ENCODE data around the gene CD44.
A peak's percentile ranks its signal among the peaks of the same experiment; 100 is the strongest.

CD44 gene

GRCh38 chr11:35144806-35145205, 5.8 kb downstream of the CD44 start:
- Histone ChIP-seq H3K4me1 (ENCODE audit: control insufficient read depth in 5 of 5, insufficient read depth in 5 of 5, low read length in 5 of 5) (peaks cover 2 to 45% (median 24%) of the 10 kb centered on the region in 5 donors), H3K4me3 (ENCODE audit: low read depth in 1 of 5, low read length in 5 of 5) (peak overlapping the region in 2 of 5 donors; percentile 18 to 42), H3K27ac (ENCODE audit: low read depth, low read length) (no peak overlapping the region)

GRCh38 chr11:35145271-35145670, 6.3 kb downstream of the CD44 start:
- H3K27ac ChIP-seq (ENCODE audit: low read depth, low read length) = peak overlapping the region; percentile 52
- no peak overlapping the region for H3K9ac ChIP-seq (ENCODE audit: low read length in 5 of 5)
- H3K27me3 ChIP-seq (ENCODE audit: control insufficient read depth in 5 of 5, insufficient read depth in 4 of 5, low read length in 5 of 5) = no peaks in the 10 kb centered on the region
- peaks cover 0 to 13% (median 3%) of the 10 kb centered on the region in 5 donors for H3K36me3 ChIP-seq (ENCODE audit: control insufficient read depth in 5 of 5, insufficient read depth in 5 of 5, low read length in 5 of 5)
- peaks cover 0 to 5% (median 2%) of the 10 kb centered on the region in 5 donors for H3K9me3 ChIP-seq (ENCODE audit: control insufficient read depth in 5 of 5, low read length in 5 of 5)
- peak overlapping the region in 2 of 5 donors; percentile 13 to 36 for H3K4me3 ChIP-seq (ENCODE audit: low read depth in 1 of 5, low read length in 5 of 5)
- H3K4me1 ChIP-seq (ENCODE audit: control insufficient read depth in 5 of 5, insufficient read depth in 5 of 5, low read length in 5 of 5) = peaks cover 2 to 45% (median 22%) of the 10 kb centered on the region in 5 donors

More at GRCh38 chr11:35144806-35145205, 5.8 kb downstream of the CD44 start:
- Histone ChIP-seq H3K27me3 (ENCODE audit: control insufficient read depth in 5 of 5, insufficient read depth in 4 of 5, low read length in 5 of 5) (peaks cover 0 to 3% (median 0%) of the 10 kb centered on the region in 5 donors), H3K9ac (ENCODE audit: low read length in 5 of 5) (no peak overlapping the region), H3K36me3 (ENCODE audit: control insufficient read depth in 5 of 5, insufficient read depth in 5 of 5, low read length in 5 of 5) (peaks cover 0 to 13% (median 3%) of the 10 kb centered on the region in 5 donors), H3K9me3 (ENCODE audit: control insufficient read depth in 5 of 5, low read length in 5 of 5) (peaks cover 0 to 2% (median 0%) of the 10 kb centered on the region in 5 donors)

GRCh38 chr11:35146074-35146521, 7.1 kb downstream of the CD44 start:
- peaks cover 0 to 5% (median 2%) of the 10 kb centered on the region in 5 donors for H3K9me3 ChIP-seq (ENCODE audit: control insufficient read depth in 5 of 5, low read length in 5 of 5)
- H3K27me3 ChIP-seq (ENCODE audit: control insufficient read depth in 5 of 5, insufficient read depth in 4 of 5, low read length in 5 of 5) = no peaks in the 10 kb centered on the region
- H3K36me3 ChIP-seq (ENCODE audit: control insufficient read depth in 5 of 5, insufficient read depth in 5 of 5, low read length in 5 of 5) = peaks cover 0 to 13% (median 3%) of the 10 kb centered on the region in 5 donors
- H3K4me3 ChIP-seq (ENCODE audit: low read depth in 1 of 5, low read length in 5 of 5) = peak overlapping the region in 1 of 5 donors; percentile 36
- no peak overlapping the region for H3K9ac ChIP-seq (ENCODE audit: low read length in 5 of 5)
- no peak overlapping the region for H3K27ac ChIP-seq (ENCODE audit: low read depth, low read length)
- H3K4me1 ChIP-seq (ENCODE audit: control insufficient read depth in 5 of 5, insufficient read depth in 5 of 5, low read length in 5 of 5) = peaks cover 2 to 52% (median 23%) of the 10 kb centered on the region in 5 donors

DNA sequence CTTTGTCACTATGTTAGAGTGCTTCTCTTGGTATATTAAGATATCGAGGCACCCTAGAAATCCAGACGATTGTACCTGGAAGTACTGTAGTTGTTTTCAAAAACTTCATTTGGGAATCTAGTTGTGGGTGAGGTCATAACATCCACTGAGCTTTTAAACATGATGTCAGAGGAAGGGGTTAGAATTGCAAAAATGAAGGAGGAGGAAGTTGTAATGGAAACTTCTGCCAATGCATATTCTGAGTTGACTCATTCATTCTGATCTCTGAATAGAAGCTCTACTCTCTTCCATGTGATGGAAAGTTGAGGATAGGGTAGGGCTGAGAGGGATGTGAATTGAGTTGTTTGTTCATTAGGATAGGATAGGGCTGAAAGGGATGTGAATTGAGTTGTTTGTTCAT, 7.7 kb downstream of the CD44 start:
- no peak overlapping the region for H3K27ac ChIP-seq (ENCODE audit: low read depth, low read length)
- H3K4me3 ChIP-seq (ENCODE audit: low read depth in 1 of 5, low read length in 5 of 5) = no peak overlapping the region
- H3K9me3 ChIP-seq (ENCODE audit: control insufficient read depth in 5 of 5, low read length in 5 of 5) = peaks cover 0 to 5% (median 2%) of the 10 kb centered on the region in 5 donors
- no peaks in the 10 kb centered on the region for H3K27me3 ChIP-seq (ENCODE audit: control insufficient read depth in 5 of 5, insufficient read depth in 4 of 5, low read length in 5 of 5)
- peaks cover 2 to 56% (median 28%) of the 10 kb centered on the region in 5 donors for H3K4me1 ChIP-seq (ENCODE audit: control insufficient read depth in 5 of 5, insufficient read depth in 5 of 5, low read length in 5 of 5)
- H3K9ac ChIP-seq (ENCODE audit: low read length in 5 of 5) = no peak overlapping the region
- H3K36me3 ChIP-seq (ENCODE audit: control insufficient read depth in 5 of 5, insufficient read depth in 5 of 5, low read length in 5 of 5) = peaks cover 0 to 13% (median 3%) of the 10 kb centered on the region in 5 donors

GRCh38 chr11:35147235-35147634, 8.3 kb downstream of the CD44 start:
- Histone ChIP-seq H3K9me3 (ENCODE audit: control insufficient read depth in 5 of 5, low read length in 5 of 5) (peaks cover 0 to 5% (median 2%) of the 10 kb centered on the region in 5 donors), H3K27me3 (ENCODE audit: control insufficient read depth in 5 of 5, insufficient read depth in 4 of 5, low read length in 5 of 5) (no peaks in the 10 kb centered on the region), H3K27ac (ENCODE audit: low read depth, low read length) (no peak overlapping the region), H3K9ac (ENCODE audit: low read length in 5 of 5) (no peak overlapping the region), H3K36me3 (ENCODE audit: control insufficient read depth in 5 of 5, insufficient read depth in 5 of 5, low read length in 5 of 5) (peaks cover 0 to 13% (median 3%) of the 10 kb centered on the region in 5 donors), H3K4me1 (ENCODE audit: control insufficient read depth in 5 of 5, insufficient read depth in 5 of 5, low read length in 5 of 5) (peaks cover 2 to 56% (median 34%) of the 10 kb centered on the region in 5 donors), H3K4me3 (ENCODE audit: low read depth in 1 of 5, low read length in 5 of 5) (no peak overlapping the region)

DNA sequence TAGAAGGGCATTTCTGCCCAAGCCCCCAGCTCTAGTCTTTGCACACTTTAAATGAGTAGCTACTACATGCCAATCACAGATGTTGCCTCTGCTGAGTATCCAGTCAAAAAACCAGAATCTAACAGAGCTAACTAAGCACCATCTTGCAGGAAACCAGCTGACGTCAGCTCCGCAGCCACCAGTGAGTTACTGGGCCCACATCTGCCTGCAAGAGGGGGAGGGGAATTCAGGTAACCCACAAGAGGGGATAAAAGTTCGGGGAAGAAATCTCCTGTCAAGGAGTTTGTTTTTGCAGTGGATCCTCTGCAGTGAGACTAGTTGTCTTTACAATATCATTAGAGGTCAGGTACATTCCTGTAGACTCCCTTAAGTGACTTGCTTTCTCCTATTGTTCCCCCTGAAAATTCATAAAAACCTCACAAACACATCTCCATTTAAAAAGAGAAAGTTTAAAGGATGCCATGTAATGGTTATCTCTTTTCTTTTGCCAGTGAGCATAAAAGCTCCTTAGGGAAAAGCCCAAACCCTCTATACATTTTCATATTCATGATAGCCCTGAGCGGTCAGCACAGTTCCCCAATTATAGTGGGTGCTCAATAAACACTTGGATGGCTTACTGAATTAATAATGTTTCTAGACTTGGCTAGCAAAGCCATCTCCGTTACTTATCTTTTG, 9.3 kb downstream of the CD44 start:
- H3K27me3 ChIP-seq (ENCODE audit: control insufficient read depth in 5 of 5, insufficient read depth in 4 of 5, low read length in 5 of 5) = no peaks in the 10 kb centered on the region
- H3K9ac ChIP-seq (ENCODE audit: low read length in 5 of 5) = no peak overlapping the region
- H3K4me3 ChIP-seq (ENCODE audit: low read depth in 1 of 5, low read length in 5 of 5) = no peak overlapping the region
- peaks cover 0 to 13% (median 0%) of the 10 kb centered on the region in 5 donors for H3K36me3 ChIP-seq (ENCODE audit: control insufficient read depth in 5 of 5, insufficient read depth in 5 of 5, low read length in 5 of 5)
- peaks cover 2 to 51% (median 35%) of the 10 kb centered on the region in 5 donors for H3K4me1 ChIP-seq (ENCODE audit: control insufficient read depth in 5 of 5, insufficient read depth in 5 of 5, low read length in 5 of 5)
- peaks cover 0 to 5% (median 2%) of the 10 kb centered on the region in 5 donors for H3K9me3 ChIP-seq (ENCODE audit: control insufficient read depth in 5 of 5, low read length in 5 of 5)
- no peak overlapping the region for H3K27ac ChIP-seq (ENCODE audit: low read depth, low read length)

- Histone ChIP-seq H3K36me3 (ENCODE audit: control insufficient read depth in 5 of 5, insufficient read depth in 5 of 5, low read length in 5 of 5) (peaks cover 0 to 7% (median 0%) of the 10 kb centered on the region in 5 donors), H3K4me1 (ENCODE audit: control insufficient read depth in 5 of 5, insufficient read depth in 5 of 5, low read length in 5 of 5) (peaks cover 0 to 35% (median 21%) of the 10 kb centered on the region in 5 donors), H3K27ac (ENCODE audit: low read depth, low read length) (no peak overlapping the region)
Measured at GRCh38 chr11:35150454-35150853, 11.5 kb downstream of the CD44 start.

DNA sequence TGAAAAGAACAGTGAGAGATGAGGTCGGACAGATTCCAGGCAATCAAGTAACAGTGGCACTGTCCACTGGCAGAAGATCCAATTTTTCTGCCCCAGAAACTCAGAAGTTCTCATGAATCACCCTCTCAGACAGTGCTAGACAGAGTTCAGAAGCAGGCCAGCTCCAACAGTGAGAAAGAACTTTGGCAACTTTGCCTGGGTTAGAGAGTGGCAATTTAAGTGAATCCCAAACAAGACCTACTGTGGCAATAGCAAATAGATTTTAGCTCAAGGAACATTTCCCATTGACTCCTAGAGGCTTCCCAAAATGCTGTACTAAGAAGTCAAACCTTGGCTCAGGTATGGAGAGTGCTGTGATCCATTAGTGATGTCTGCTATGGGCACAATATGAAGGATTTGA, 12.3 kb downstream of the CD44 start:
- H3K36me3 ChIP-seq (ENCODE audit: control insufficient read depth in 5 of 5, insufficient read depth in 5 of 5, low read length in 5 of 5) = peaks cover 0 to 7% (median 0%) of the 10 kb centered on the region in 5 donors
- H3K27ac ChIP-seq (ENCODE audit: low read depth, low read length) = no peak overlapping the region
- H3K4me3 ChIP-seq (ENCODE audit: low read depth in 1 of 5, low read length in 5 of 5) = no peak overlapping the region
- no peak overlapping the region for H3K9ac ChIP-seq (ENCODE audit: low read length in 5 of 5)
- H3K4me1 ChIP-seq (ENCODE audit: control insufficient read depth in 5 of 5, insufficient read depth in 5 of 5, low read length in 5 of 5) = peaks cover 0 to 33% (median 18%) of the 10 kb centered on the region in 5 donors
- H3K9me3 ChIP-seq (ENCODE audit: control insufficient read depth in 5 of 5, low read length in 5 of 5) = peaks cover 0 to 5% (median 2%) of the 10 kb centered on the region in 5 donors
- H3K27me3 ChIP-seq (ENCODE audit: control insufficient read depth in 5 of 5, insufficient read depth in 4 of 5, low read length in 5 of 5) = no peaks in the 10 kb centered on the region

More at GRCh38 chr11:35150454-35150853, 11.5 kb downstream of the CD44 start:
- Histone ChIP-seq H3K27me3 (ENCODE audit: control insufficient read depth in 5 of 5, insufficient read depth in 4 of 5, low read length in 5 of 5) (no peaks in the 10 kb centered on the region), H3K9me3 (ENCODE audit: control insufficient read depth in 5 of 5, low read length in 5 of 5) (peaks cover 0 to 5% (median 2%) of the 10 kb centered on the region in 5 donors), H3K4me3 (ENCODE audit: low read depth in 1 of 5, low read length in 5 of 5) (no peak overlapping the region), H3K9ac (ENCODE audit: low read length in 5 of 5) (no peak overlapping the region)

DNA sequence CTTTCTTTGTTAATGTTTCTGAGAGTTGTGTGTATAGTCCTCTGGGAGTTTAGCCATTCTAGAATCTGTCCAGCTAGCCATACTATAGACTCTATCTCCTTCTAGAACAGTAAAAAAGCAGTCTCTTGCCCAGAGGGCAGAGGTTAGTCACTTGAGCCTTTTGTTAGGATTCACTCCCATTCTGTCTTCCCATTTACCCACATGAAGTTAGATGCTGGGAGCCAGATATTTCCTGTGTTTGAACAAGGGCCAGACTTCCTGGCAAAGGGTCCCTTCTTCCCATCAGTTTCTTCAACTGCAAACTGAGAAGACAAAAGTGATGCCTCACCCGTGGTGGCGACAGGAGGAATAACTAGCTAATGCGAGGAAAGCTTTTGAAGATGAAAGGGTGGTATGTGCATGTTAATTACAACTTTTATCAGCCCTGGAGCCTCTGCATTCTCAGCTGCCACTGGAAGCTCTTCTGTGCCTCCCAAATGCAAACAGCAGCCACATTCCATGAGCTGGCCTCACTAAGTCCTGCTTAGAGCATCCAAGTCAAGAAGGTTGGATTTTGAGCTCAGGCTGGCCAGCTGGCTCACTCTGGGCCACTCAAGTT, 12.8 kb downstream of the CD44 start:
- H3K4me3 ChIP-seq (ENCODE audit: low read depth in 1 of 5, low read length in 5 of 5) = no peak overlapping the region
- H3K27me3 ChIP-seq (ENCODE audit: control insufficient read depth in 5 of 5, insufficient read depth in 4 of 5, low read length in 5 of 5) = no peaks in the 10 kb centered on the region
- peaks cover 0 to 37% (median 22%) of the 10 kb centered on the region in 5 donors for H3K4me1 ChIP-seq (ENCODE audit: control insufficient read depth in 5 of 5, insufficient read depth in 5 of 5, low read length in 5 of 5)
- peaks cover 0 to 7% (median 0%) of the 10 kb centered on the region in 5 donors for H3K36me3 ChIP-seq (ENCODE audit: control insufficient read depth in 5 of 5, insufficient read depth in 5 of 5, low read length in 5 of 5)
- no peak overlapping the region for H3K27ac ChIP-seq (ENCODE audit: low read depth, low read length)
- H3K9me3 ChIP-seq (ENCODE audit: control insufficient read depth in 5 of 5, low read length in 5 of 5) = peaks cover 0 to 5% (median 2%) of the 10 kb centered on the region in 5 donors
- H3K9ac ChIP-seq (ENCODE audit: low read length in 5 of 5) = no peak overlapping the region

GRCh38 chr11:35152575-35152974, 13.6 kb downstream of the CD44 start:
- H3K36me3 ChIP-seq (ENCODE audit: control insufficient read depth in 5 of 5, insufficient read depth in 5 of 5, low read length in 5 of 5) = peaks cover 0 to 7% (median 0%) of the 10 kb centered on the region in 5 donors
- H3K9me3 ChIP-seq (ENCODE audit: control insufficient read depth in 5 of 5, low read length in 5 of 5) = peaks cover 0 to 5% (median 2%) of the 10 kb centered on the region in 5 donors
- H3K4me3 ChIP-seq (ENCODE audit: low read depth in 1 of 5, low read length in 5 of 5) = no peak overlapping the region
- peaks cover 2 to 37% (median 25%) of the 10 kb centered on the region in 5 donors for H3K4me1 ChIP-seq (ENCODE audit: control insufficient read depth in 5 of 5, insufficient read depth in 5 of 5, low read length in 5 of 5)
- no peak overlapping the region for H3K9ac ChIP-seq (ENCODE audit: low read length in 5 of 5)
- no peaks in the 10 kb centered on the region for H3K27me3 ChIP-seq (ENCODE audit: control insufficient read depth in 5 of 5, insufficient read depth in 4 of 5, low read length in 5 of 5)
- no peak overlapping the region for H3K27ac ChIP-seq (ENCODE audit: low read depth, low read length)

Measured in subcutaneous abdominal adipose tissue (tissue), 5 donors.